Stimulated activated CD4-positive, alpha-beta T cell treated with anti-CD3 and anti-CD28 coated beads, Interleukin-2, amount 100 ng/mL, for 4 hours (primary cell): ENCODE data around the gene VWA5B1.

Source experiments
- DNase-seq: peaks from one replicate; pipeline ENCODE4 v3.0.0-alpha.2; 2020; ENCODE audit warnings: low read depth

Gene VWA5B1

GRCh38 chr1:20322081-20322824, 31.6 kb downstream of the VWA5B1 start:
- peak; percentile 12 for DNase-seq

GRCh38 chr1:20322825-20323612, 32.3 kb downstream of the VWA5B1 start:
- no peak for DNase-seq

- no peak for DNase-seq
Measured at GRCh38 chr1:20323613-20323920, 32.9 kb downstream of the VWA5B1 start.

- DNase-seq, result no peak
Measured at GRCh38 chr1:20324704-20325406, 34.2 kb downstream of the VWA5B1 start.

- DNase-seq, result no peak
Measured at GRCh38 chr1:20325407-20325843, 34.8 kb downstream of the VWA5B1 start.

GRCh38 chr1:20325844-20326420, 35.3 kb downstream of the VWA5B1 start:
- no peak for DNase-seq

- DNase-seq, result no peak
Measured at GRCh38 chr1:20327467-20327866, 36.8 kb downstream of the VWA5B1 start.

GRCh38 chr1:20328201-20328600, 37.5 kb downstream of the VWA5B1 start:
- DNase-seq, result no peak

GRCh38 chr1:20329793-20330542, 39.3 kb downstream of the VWA5B1 start:
- DNase-seq, result no peak

GRCh38 chr1:20334103-20334502, 43.4 kb downstream of the VWA5B1 start:
- no peak for DNase-seq

GRCh38 chr1:20336105-20336605, 45.5 kb downstream of the VWA5B1 start:
- DNase-seq, result no peak

GRCh38 chr1:20337581-20337980, 46.9 kb downstream of the VWA5B1 start:
- no peak for DNase-seq

GRCh38 chr1:20339811-20340457, 49.3 kb downstream of the VWA5B1 start:
- no peak for DNase-seq

GRCh38 chr1:20342294-20343148, 51.8 kb downstream of the VWA5B1 start:
- DNase-seq, result no peak

GRCh38 chr1:20343149-20343937, 52.7 kb downstream of the VWA5B1 start:
- peak; percentile 43 for DNase-seq

- no peak for DNase-seq
Measured at GRCh38 chr1:20343938-20344302, 53.2 kb downstream of the VWA5B1 start.

- DNase-seq, result no peak
Measured at GRCh38 chr1:20344738-20345137, 54.1 kb downstream of the VWA5B1 start.

- DNase-seq, result no peak
Measured at GRCh38 chr1:20345419-20345818, 54.7 kb downstream of the VWA5B1 start.

- DNase-seq, result no peak
Measured at GRCh38 chr1:20346433-20346832, 55.8 kb downstream of the VWA5B1 start.
